Tibial nerve (tissue), 4 donors: ENCODE measurements around the gene SSTR3. TPM values are rescaled to one million over a fixed set of nuclear protein-coding genes. Genes with fewer than 3 reads are reported as not detected.

Experiments
- DNase-seq, 2 donors: peaks; one replicate each; pipeline ENCODE4 v3.0.0-alpha.2; 2019; ENCODE audit warnings: low spot score in 2 of 2
- H3K27ac ChIP-seq, 4 donors: fragments of 200-600 bp; sonication (generic) in 3 of 4; one replicate each; pipeline ENCODE4 v1.5.1; 2017 to 2019; ENCODE audit warnings: mild to moderate bottlenecking in 1 of 4
- H3K27me3 ChIP-seq, 2 donors: fragments of 200-600 bp; sonication (generic) in 1 of 2; one replicate each; pipeline versions ENCODE4 v1.5.1 to v1.6.0; 2017 to 2019
- H3K36me3 ChIP-seq, 3 donors: fragments of 200-600 bp; sonication (generic); one replicate each; pipeline ENCODE4 v1.5.1; 2018 to 2019
- H3K4me1 ChIP-seq, 4 donors: fragments of 200-600 bp; sonication (generic) in 3 of 4; one replicate each; pipeline ENCODE4 v1.5.1; 2017 to 2019
- H3K4me3 ChIP-seq, 4 donors: fragments of 200-600 bp; sonication (generic) in 3 of 4; one replicate each; pipeline ENCODE4 v1.5.1; 2017 to 2019; ENCODE audit warnings: mild to moderate bottlenecking in 1 of 4, moderate library complexity in 1 of 4
- H3K9me3 ChIP-seq, 4 donors: fragments of 200-600 bp; sonication (generic) in 3 of 4; one replicate each; pipeline ENCODE4 v1.5.1; 2017 to 2019
- EP300 ChIP-seq, 2 donors: sonication (generic); formaldehyde crosslinking; IDR thresholded peaks; one replicate each; pipeline ENCODE4 v1.6.1; 2017; ENCODE audit warnings: antibody characterized with exemption in 2 of 2, mild to moderate bottlenecking in 1 of 2
- POLR2A ChIP-seq, 2 donors: fragments of 450-650 bp; IDR thresholded peaks; one replicate each; pipeline ENCODE4 v1.6.1; 2017; ENCODE audit warnings: antibody characterized with exemption in 2 of 2, mild to moderate bottlenecking in 2 of 2, moderate library complexity in 2 of 2
- WGBS, 2 donors: methylation state at CpG; one replicate each; pipeline ENCODE4 v1.1.5; 2018; 5-methylcytosine and 5-hydroxymethylcytosine counted together
- total RNA-seq, 4 donors: library from RNA; depleted of rRNA; stranded (reverse); fragments of >200 nt; gene quantifications; one replicate each; pipeline ENCODE4 v1.1.0, GENCODE V29; 2016
- TF ChIP-seq, protein P1 (sequence below), 5 experiments: fragments of 200-600 bp in 3 of 5; fragments of 450-650 bp in 2 of 5; sonication (generic) in 3 of 5; IDR thresholded peaks; one replicate each; pipeline ENCODE4 v1.5.1; 2016 to 2019; ENCODE audit warnings: antibody characterized with exemption in 5 of 5, mild to moderate bottlenecking in 3 of 5, moderate library complexity in 2 of 5

The SSTR3 gene
- total RNA-seq, 4 donors from 2014 or later, result not detected

DNA sequence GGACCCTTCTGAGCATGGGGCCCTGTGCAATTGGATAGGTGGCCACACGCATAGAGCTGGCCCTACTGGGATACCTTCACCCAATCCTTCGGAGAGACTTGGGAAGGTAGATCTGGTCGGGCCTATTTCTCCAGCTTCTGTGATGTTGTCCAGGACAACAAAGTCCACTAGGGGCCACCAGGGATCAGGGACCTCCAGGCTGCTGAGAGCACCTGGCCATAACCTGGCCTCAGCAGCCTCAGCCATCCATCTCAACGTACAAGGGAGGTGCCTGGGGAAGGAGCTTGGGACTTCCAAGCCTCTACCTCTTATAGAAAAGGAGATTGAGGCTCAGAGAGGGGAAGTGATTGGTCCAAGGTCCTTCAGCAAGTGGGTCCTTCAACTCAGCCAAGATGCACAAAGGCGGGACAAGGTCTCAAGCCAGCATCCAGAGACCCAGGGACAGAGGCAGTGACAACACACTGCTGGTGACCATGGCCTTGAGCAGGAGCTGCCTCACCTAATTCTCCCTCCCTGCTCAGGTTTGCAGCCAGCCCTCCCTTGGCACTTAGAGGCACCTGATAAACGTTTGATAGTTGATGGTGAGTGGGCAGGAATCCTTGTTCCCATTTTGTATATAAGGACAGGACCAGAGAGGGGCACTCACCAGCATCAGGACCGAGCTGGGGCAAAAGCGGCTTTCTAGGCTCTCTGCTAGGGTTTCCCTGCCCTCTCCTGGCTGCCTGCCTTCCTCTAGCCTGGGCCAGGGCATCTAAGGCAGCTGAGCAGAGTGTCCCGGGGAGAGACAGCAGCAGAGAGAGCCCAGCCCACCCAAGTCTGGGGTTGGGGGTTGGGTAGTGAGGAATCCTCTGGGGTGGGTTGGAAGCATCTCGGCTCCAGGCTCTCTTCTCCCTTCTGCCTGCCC lies 27.3 kb upstream of the SSTR3 start:
- TF ChIP-seq, protein P1, sequence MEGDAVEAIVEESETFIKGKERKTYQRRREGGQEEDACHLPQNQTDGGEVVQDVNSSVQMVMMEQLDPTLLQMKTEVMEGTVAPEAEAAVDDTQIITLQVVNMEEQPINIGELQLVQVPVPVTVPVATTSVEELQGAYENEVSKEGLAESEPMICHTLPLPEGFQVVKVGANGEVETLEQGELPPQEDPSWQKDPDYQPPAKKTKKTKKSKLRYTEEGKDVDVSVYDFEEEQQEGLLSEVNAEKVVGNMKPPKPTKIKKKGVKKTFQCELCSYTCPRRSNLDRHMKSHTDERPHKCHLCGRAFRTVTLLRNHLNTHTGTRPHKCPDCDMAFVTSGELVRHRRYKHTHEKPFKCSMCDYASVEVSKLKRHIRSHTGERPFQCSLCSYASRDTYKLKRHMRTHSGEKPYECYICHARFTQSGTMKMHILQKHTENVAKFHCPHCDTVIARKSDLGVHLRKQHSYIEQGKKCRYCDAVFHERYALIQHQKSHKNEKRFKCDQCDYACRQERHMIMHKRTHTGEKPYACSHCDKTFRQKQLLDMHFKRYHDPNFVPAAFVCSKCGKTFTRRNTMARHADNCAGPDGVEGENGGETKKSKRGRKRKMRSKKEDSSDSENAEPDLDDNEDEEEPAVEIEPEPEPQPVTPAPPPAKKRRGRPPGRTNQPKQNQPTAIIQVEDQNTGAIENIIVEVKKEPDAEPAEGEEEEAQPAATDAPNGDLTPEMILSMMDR (IDR thresholded peaks at IDR 0.05), result no peak
- no peak for TF ChIP-seq POLR2A (IDR thresholded peaks at IDR 0.05)
- no peak for TF ChIP-seq EP300 (IDR thresholded peaks at IDR 0.05)
- WGBS, 2 donors, result 63 to 71% methylated on average over 8 to 10 of the region's 10 CpGs
- DNase-seq, result no peak
- H3K4me3 ChIP-seq, result no peak overlapping the region
- no peaks in the 10 kb centered on the region for H3K9me3 ChIP-seq
- H3K36me3 ChIP-seq, result no peaks in the 10 kb centered on the region
- H3K27ac ChIP-seq, result no peak overlapping the region
- peaks cover 0 to 20% (median 0%) of the 10 kb centered on the region in 4 donors for H3K4me1 ChIP-seq
- peaks cover 0 to 86% of the 10 kb centered on the region in 2 donors for H3K27me3 ChIP-seq

DNA sequence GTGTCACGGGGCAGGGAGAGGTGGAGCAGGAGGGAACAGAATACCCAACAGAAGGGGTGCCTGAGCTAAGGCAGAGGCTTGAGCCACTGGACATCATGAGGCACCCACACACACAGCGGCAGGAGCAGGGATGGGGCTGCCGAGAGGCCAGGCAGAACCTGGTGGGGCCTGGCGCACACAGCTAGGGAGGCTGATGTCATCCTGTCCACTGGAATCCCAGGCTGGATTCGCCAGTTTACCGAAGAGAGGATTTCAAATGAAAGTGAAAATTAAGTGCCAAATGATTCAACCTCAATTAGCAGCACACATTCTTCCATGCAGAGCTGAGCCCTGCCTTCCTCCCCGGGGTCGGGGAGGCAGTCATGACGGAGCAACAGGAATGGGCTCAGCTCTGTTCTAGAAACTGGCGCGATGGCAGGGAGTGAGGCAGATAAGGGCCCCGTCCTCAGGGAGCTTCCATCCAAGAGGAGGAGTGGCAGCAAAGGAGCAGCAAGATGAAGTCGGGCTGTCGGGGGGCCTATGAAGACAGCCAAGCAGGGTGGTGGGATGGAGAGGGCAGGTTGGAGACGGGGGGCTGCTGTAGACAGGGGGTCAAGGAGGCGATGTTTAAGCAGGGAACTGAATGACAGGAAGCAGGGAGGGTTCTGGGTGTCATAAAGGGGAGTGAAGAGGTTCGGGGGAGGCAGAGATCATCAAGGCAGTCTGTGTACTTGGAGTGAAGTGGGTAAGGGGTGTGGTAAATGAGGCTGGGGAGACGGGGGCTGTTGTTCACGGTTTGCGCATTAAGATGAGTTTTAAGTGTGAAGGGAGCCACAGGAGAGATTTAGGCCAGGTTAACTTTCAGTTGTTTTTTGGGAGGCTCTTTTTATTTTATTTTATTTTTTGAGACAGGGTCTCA lies 25.3 kb upstream of the SSTR3 start:
- 59 to 69% methylated on average over 20 of the region's 20 CpGs for WGBS, 2 donors
- no peak overlapping the region for H3K4me3 ChIP-seq
- H3K27ac ChIP-seq, result peak overlapping the region in 1 of 4 donors; percentile 40
- no peaks in the 10 kb centered on the region for H3K9me3 ChIP-seq
- no peak for DNase-seq
- peaks cover 0 to 85% of the 10 kb centered on the region in 2 donors for H3K27me3 ChIP-seq
- no peaks in the 10 kb centered on the region for H3K36me3 ChIP-seq
- peaks cover 0 to 16% (median 0%) of the 10 kb centered on the region in 4 donors for H3K4me1 ChIP-seq
- TF ChIP-seq, protein P1 (IDR thresholded peaks at IDR 0.05), result no peak

DNA sequence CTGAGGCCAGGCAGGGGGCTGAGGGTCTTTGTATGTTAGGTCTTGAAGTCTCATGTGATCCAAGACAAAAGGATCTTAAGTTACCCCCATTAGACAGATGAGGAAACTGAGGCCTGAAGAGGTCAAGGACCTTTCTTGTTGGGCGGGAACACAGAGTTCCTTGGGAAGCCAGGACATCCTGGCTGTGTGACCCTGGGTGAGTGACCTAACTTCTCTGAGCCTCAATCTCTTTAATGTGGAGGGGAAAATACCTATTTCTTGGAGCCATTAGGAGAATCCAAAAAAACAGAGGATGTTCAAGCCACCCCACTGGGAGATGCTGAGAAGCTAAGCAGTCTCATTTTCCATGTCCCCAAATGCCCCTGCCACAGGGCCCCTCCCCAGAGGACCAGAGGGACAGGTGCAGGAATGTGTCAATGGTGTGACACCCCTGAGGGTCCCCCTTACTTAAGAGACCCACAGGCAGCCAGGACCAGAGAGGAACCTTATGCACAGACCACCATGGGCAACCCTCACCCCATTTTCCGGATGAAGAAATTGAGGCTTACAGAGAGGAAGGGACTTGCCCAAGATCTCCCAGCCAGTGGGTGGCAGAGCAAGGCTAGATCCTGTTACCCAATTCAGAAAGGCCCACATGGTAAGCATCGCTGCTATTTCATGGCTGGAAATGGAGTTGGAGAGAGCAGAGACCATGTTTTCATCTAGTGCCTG lies 23.8 kb upstream of the SSTR3 start:
- Histone ChIP-seq H3K36me3 (no peaks in the 10 kb centered on the region), H3K27ac (peak overlapping the region in 1 of 4 donors; percentile 12), H3K27me3 (peaks cover 0 to 72% of the 10 kb centered on the region in 2 donors), H3K4me3 (no peak overlapping the region), H3K4me1 (peaks cover 0 to 11% (median 0%) of the 10 kb centered on the region in 4 donors), H3K9me3 (no peaks in the 10 kb centered on the region)
- TF ChIP-seq, protein P1 (IDR thresholded peaks at IDR 0.05), result no peak
- TF ChIP-seq POLR2A (IDR thresholded peaks at IDR 0.05) (no peak), EP300 (IDR thresholded peaks at IDR 0.05) (no peak)
- no peak for DNase-seq
- WGBS, 2 donors, result 90 to 100% methylated on average over 2 to 3 of the region's 3 CpGs

DNA sequence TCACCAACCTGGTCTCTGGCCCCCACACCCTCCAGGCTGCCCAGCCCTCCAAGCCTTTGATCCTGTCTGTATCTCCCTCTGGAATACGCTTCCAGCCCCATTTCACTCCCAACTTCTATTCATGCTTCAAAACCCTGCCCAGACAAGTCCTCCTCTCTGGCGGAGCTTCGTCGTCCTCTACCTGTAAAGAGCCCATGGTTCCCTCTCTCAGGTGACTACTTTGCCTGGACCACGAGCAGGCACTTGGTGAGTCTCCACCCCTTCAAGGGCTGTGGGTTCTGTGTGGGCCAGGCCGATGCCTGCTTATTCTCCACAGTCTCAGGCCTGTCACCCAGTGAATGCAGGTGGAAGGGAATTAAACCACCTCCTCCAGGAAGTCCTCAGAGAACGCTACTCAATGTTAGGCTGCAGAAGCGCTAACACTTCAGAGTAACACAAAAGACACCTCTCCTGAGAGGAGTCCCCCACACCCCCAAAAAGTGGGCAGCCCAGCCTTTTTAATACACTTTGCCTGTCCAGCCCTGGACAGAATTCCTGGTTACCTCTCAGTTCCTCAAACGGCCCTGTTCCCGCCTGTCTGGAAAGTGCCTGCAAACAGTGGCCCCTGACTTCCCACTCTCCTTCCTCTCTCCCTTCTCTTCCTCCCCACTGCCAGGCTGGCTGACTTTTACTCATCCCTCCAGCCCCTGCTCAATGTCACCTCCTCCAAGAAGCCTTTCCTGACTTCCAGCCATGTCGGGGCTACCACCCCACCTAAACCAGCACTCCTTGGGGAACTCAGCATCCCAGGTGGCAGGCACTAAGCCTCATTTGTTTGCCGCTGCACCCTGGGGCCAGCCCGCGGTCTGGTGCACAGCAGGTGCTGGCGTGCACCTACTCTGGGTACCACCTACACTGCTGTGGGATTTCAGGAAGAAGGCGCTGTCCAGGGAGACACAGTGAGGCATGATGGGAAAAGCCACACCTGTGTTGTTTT lies 22.7 kb upstream of the SSTR3 start:
- TF ChIP-seq, protein P1 (IDR thresholded peaks at IDR 0.05), result no peak
- TF ChIP-seq POLR2A (IDR thresholded peaks at IDR 0.05), result no peak
- TF ChIP-seq EP300 (IDR thresholded peaks at IDR 0.05), result no peak
- Histone ChIP-seq H3K4me1 (peaks cover 0 to 14% (median under 1%) of the 10 kb centered on the region in 4 donors), H3K27ac (peak overlapping the region in 1 of 4 donors; percentile 26), H3K27me3 (peaks cover 0 to 72% of the 10 kb centered on the region in 2 donors), H3K36me3 (no peaks in the 10 kb centered on the region), H3K9me3 (no peaks in the 10 kb centered on the region), H3K4me3 (no peak overlapping the region)
- DNase-seq, result no peak
- WGBS, 2 donors, result 77 to 82% methylated on average over 12 to 16 of the region's 16 CpGs
